ENCODE data around the gene YPEL4. TPM values are rescaled to one million over a fixed set of nuclear protein-coding genes. Genes with fewer than 3 reads are reported as not detected.
A peak's percentile ranks its signal among the peaks of the same experiment; 100 is the strongest.

YPEL4 gene
- total RNA-seq, 4 donors from 2014 or later = 0.63 to 1.8 (median 1.5) TPM

DNA sequence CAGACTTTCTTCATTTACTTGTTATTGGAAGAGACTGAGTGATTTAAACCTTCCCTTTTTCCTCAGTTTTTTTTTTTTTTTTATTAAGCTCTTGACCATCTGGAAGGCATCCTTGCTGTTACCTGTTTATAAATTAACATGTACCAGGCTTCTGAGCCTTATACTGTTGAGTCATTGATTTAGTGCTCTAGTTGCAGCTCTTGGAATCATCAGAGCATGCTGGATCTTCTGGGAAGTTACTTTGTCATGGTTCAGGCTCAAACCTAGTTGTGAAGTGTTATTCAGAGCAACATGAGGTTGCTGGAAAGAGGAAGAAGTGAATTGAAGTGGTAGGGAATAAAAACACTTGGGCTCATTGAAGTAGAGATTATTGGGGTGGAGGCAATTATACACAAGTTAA is 24.5 kb upstream of the YPEL4 start:
- DNase-seq (ENCODE audit: low spot score) (no peak), ATAC-seq (ENCODE audit: low FRiP score) (no peak)
- TF ChIP-seq, protein P1, sequence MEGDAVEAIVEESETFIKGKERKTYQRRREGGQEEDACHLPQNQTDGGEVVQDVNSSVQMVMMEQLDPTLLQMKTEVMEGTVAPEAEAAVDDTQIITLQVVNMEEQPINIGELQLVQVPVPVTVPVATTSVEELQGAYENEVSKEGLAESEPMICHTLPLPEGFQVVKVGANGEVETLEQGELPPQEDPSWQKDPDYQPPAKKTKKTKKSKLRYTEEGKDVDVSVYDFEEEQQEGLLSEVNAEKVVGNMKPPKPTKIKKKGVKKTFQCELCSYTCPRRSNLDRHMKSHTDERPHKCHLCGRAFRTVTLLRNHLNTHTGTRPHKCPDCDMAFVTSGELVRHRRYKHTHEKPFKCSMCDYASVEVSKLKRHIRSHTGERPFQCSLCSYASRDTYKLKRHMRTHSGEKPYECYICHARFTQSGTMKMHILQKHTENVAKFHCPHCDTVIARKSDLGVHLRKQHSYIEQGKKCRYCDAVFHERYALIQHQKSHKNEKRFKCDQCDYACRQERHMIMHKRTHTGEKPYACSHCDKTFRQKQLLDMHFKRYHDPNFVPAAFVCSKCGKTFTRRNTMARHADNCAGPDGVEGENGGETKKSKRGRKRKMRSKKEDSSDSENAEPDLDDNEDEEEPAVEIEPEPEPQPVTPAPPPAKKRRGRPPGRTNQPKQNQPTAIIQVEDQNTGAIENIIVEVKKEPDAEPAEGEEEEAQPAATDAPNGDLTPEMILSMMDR (IDR thresholded peaks at IDR 0.05) = no peak

DNA sequence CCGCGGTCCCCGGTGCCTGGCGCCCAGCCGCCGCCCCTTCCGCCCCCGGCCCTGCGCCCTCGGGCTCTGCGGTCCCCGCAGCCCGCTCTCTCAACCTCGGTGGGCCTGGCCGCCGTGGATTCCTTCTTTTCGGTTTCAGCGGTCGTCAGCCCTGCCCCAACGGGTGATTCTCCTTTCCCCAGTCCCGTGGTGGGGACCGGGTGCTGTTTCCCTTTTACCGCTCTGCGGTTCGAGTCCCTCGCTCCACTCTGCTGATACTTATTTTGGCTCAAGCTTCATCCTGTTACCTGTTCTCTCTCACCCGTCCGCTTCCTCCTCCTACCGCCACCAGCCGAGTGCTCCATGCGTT is 18.7 kb upstream of the YPEL4 start:
- TF ChIP-seq, protein P1 (IDR thresholded peaks at IDR 0.05) = no peak
- peak; percentile 19 for ATAC-seq (ENCODE audit: low FRiP score)

GRCh38 chr11:57667736-57668433 is 18.2 kb upstream of the YPEL4 start, which contains the start of gene ZDHHC5:
TSS of gene ZDHHC5 (plus strand) at chr11:57668114. CDS start at chr11:57673091, 4,977 bp downstream.
- TF ChIP-seq, protein P1 (IDR thresholded peaks at IDR 0.05) = peak in 1 of 3 donors; percentile 63
- ATAC-seq (ENCODE audit: low FRiP score) = peak; percentile 96
- DNase-seq (ENCODE audit: low spot score) = peak; percentile 92

More for the DNA sequence above, 18.7 kb upstream of the YPEL4 start:
- no peak for DNase-seq (ENCODE audit: low spot score)

DNA sequence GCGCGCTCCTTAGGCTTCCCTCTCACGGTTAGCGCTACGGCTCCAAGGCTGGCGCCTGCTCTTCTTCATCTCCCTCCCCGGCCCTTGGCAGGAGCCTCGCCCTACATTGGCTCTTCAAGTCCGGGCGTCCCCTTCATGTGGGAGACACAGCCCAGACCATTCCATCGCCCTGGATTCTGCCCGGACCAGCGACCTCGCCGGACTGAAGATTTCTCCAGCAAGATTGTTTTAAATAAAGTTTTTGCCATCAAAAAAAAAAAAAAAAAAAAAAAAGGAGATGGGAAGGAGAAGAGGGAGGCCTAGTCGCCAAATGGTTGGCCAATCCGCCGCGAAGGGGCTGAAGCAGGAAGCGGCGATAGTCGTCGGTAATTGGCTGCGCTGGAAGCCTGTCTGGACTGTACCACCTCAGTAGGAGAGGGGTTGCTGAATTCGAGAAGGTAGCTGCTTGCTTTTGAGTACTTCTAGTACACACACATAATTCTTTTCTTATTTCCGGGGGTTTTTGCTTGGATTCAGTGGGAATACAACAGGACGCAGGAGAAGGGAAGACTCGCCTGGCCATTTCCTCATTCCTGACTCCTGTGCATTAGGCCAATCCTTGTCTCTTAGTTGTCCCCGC is 17.5 kb upstream of the YPEL4 start:
- TF ChIP-seq, protein P1 (IDR thresholded peaks at IDR 0.05) = no peak
- DNase-seq (ENCODE audit: low spot score) = peak; percentile 77
- peak; percentile 91 for ATAC-seq (ENCODE audit: low FRiP score)

GRCh38 chr11:57663975-57664374 is 14.3 kb upstream of the YPEL4 start:
- ATAC-seq (ENCODE audit: low FRiP score) (no peak), DNase-seq (ENCODE audit: low spot score) (no peak)
- TF ChIP-seq, protein P1 (IDR thresholded peaks at IDR 0.05) = no peak

- DNase-seq (ENCODE audit: low spot score) (no peak), ATAC-seq (ENCODE audit: low FRiP score) (no peak)
- TF ChIP-seq, protein P1 (IDR thresholded peaks at IDR 0.05) = no peak
Measured at GRCh38 chr11:57662893-57663292, 13.2 kb upstream of the YPEL4 start.

- TF ChIP-seq, protein P1 (IDR thresholded peaks at IDR 0.05) = no peak
- ATAC-seq (ENCODE audit: low FRiP score) = no peak
- no peak for DNase-seq (ENCODE audit: low spot score)
Measured at GRCh38 chr11:57659669-57660068, 10.0 kb upstream of the YPEL4 start.
